Mucosa of descending colon (tissue), 3 donors: ENCODE results near the gene CEP120. TPM values are rescaled to one million over a fixed set of nuclear protein-coding genes. Genes with fewer than 3 reads are reported as not detected.
"Not testable (repeated sequence)": the region's sequence is repeated elsewhere in the genome, so short reads cannot be mapped to it uniquely, and the experiment has no call there.

Source experiments
- ATAC-seq: fragments of 200-7000 bp; cut with Tn5 transposase; one replicate; pipeline ENCODE4 v1.9.1; 2020; ENCODE audit warnings: mild to moderate bottlenecking, moderate library complexity
- DNase-seq, 3 donors: peaks; one replicate each; pipeline ENCODE4 v3.0.0-alpha.2; 2020
- H3K36me3 ChIP-seq: fragments of 200-600 bp; one replicate; pipeline ENCODE4 v1.8.0; 2021; ENCODE audit warnings: low read depth, mild to moderate bottlenecking
- H3K4me1 ChIP-seq: fragments of 200-600 bp; one replicate; pipeline ENCODE4 v1.8.0; 2021; ENCODE audit warnings: low read depth, mild to moderate bottlenecking
- H3K4me3 ChIP-seq: fragments of 200-600 bp; one replicate; pipeline ENCODE4 v1.8.0; 2021; ENCODE audit warnings: mild to moderate bottlenecking
- H3K9me3 ChIP-seq: fragments of 200-600 bp; one replicate; pipeline ENCODE4 v1.8.0; 2021; ENCODE audit warnings: mild to moderate bottlenecking
- intact Hi-C, 2 donors: fragments of 100-400 bp; cut with DNase I in 1 of 2; cut with micrococcal nuclease in 1 of 2; formaldehyde crosslinking; loops; one replicate each; pipeline versions ENCODE4 v1.11.0 to v1.11.1; 2022; cut with DNase I, micrococcal nuclease
- total RNA-seq, 3 donors: library from RNA; stranded (reverse); fragmentation: NEBNext Ultra II Directional in 2 of 3; extraction: Animal tissue kit (Norgen Biotek cat#: 25700) in 2 of 3; gene quantifications; one replicate each; pipeline versions ENCODE4 v1.2.1 to v1.2.4, GENCODE V29; 2021 to 2023
- TF ChIP-seq, protein P1 (sequence below): fragments of 200-600 bp; IDR thresholded peaks from one replicate; pipeline ENCODE4 v1.8.0; 2022; ENCODE audit warnings: antibody characterized with exemption, mild to moderate bottlenecking
- donor health status: DM: no; HTN: no; CAD: no; lungs with moderate emphysema.
- donor health status: DM: no; HTN: no; CAD: no.
- donor health status: DM: no; HTN: yes; CAD: no.

CEP120 gene
- total RNA-seq, 3 donors from 2014 or later, result 12.6 to 27.6 (median 15.0) TPM

DNA sequence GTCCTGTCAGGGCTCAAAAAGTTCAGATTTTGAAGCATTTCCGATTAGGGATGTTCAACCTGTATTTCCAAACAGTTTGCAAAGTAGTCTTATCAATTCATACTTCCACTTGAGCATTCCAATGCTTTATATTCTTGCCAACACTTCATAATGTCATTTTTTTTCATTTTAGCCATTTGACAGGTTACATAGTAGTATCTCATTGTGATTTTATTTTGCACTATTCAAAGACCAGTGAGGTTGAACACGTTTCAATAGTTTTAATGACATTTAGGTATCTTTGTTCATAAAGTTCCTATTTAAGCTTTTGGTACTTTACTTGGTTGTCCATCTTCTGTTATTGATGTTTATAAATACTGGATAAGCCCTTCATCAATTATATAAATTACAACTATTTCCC lies 71.4 kb downstream of the CEP120 start:
- H3K4me3 ChIP-seq, result no peak overlapping the region
- H3K4me1 ChIP-seq, result no peaks in the 10 kb centered on the region
- TF ChIP-seq, protein P1, sequence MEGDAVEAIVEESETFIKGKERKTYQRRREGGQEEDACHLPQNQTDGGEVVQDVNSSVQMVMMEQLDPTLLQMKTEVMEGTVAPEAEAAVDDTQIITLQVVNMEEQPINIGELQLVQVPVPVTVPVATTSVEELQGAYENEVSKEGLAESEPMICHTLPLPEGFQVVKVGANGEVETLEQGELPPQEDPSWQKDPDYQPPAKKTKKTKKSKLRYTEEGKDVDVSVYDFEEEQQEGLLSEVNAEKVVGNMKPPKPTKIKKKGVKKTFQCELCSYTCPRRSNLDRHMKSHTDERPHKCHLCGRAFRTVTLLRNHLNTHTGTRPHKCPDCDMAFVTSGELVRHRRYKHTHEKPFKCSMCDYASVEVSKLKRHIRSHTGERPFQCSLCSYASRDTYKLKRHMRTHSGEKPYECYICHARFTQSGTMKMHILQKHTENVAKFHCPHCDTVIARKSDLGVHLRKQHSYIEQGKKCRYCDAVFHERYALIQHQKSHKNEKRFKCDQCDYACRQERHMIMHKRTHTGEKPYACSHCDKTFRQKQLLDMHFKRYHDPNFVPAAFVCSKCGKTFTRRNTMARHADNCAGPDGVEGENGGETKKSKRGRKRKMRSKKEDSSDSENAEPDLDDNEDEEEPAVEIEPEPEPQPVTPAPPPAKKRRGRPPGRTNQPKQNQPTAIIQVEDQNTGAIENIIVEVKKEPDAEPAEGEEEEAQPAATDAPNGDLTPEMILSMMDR, result no peak
- DNase-seq (no peak), ATAC-seq (no peak)
- H3K9me3 ChIP-seq, result no peaks in the 10 kb centered on the region
- H3K36me3 ChIP-seq, result no peaks in the 10 kb centered on the region
- intact Hi-C loops, result no loop called here

- Histone ChIP-seq H3K9me3 (no peaks in the 10 kb centered on the region), H3K4me1 (no peaks in the 10 kb centered on the region), H3K36me3 (no peaks in the 10 kb centered on the region), H3K4me3 (no peak overlapping the region)
- intact Hi-C loops, result no loop called here
- ATAC-seq (no peak), DNase-seq (no peak)
- TF ChIP-seq, protein P1, result no peak
Measured at GRCh38 chr5:123351240-123351639, 72.0 kb downstream of the CEP120 start.

- Histone ChIP-seq H3K36me3 (no peaks in the 10 kb centered on the region), H3K9me3 (no peaks in the 10 kb centered on the region), H3K4me1 (no peaks in the 10 kb centered on the region), H3K4me3 (no peak overlapping the region)
- intact Hi-C loops, result no loop called here
- TF ChIP-seq, protein P1, result no peak
- no peak for DNase-seq
- no peak for ATAC-seq
Measured at GRCh38 chr5:123350742-123351141, 72.5 kb downstream of the CEP120 start.

DNA sequence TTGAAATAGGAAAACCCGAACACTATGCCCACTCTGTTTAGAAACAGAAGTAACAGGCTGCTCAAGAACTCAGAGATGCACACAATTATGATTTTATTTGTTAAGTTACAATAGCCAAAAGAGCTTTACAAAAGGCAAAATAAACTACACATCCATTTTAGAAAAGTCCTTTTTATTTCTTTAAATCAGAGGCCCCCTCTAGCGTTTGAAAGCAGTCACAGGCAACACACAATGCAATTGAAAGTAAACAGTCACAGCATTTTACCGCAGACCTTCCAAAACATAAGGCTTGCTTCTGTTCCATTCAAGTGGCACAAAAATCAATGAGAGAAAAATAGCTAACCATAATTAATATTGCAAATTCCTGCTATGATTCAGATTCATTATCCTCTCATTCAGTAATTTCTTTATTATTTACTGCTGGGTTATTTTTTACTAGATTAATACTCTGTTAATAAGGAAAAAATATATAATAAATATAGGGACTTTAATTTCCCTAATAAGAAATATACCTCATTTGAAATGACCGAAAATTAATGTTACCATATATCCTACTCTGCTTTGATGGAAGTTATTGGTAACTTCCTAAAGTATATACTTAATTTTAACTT lies 78.3 kb downstream of the CEP120 start:
- ATAC-seq, result no peak
- TF ChIP-seq, protein P1, result no peak
- Histone ChIP-seq H3K4me1 (no peaks in the 10 kb centered on the region), H3K36me3 (no peaks in the 10 kb centered on the region), H3K9me3 (no peaks in the 10 kb centered on the region), H3K4me3 (no peak overlapping the region)
- intact Hi-C loops, result no loop called here
- DNase-seq, result peak in 1 of 3 donors; percentile 33

DNA sequence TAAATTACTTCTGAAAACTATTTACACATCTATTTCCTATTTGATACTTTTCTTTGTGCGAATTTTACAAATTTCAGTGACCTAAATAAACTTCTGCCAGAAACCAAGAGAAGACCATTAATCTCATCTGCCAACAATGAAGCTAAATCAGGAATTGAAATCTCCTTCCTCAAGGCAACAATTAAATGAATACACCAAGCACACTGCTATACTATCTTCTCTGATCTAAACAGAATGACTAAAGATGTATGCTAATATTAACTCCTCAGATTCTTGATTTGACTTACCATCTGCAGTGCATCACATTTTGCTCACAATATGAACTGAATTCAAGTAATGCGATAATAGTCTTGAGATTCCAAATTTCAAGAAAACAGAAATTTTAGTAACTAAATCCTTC lies 82.3 kb downstream of the CEP120 start:
- Histone ChIP-seq H3K4me1 (no peaks in the 10 kb centered on the region), H3K4me3 (no peak overlapping the region), H3K36me3 (no peaks in the 10 kb centered on the region), H3K9me3 (no peaks in the 10 kb centered on the region)
- TF ChIP-seq, protein P1, result no peak
- ATAC-seq (no peak), DNase-seq (no peak)
- intact Hi-C loops, result no loop called here

- H3K9me3 ChIP-seq, DNase-seq, H3K36me3 ChIP-seq, ATAC-seq, intact Hi-C loops, H3K4me1 ChIP-seq, H3K4me3 ChIP-seq: not testable (repeated sequence)
Measured at GRCh38 chr5:123308377-123308776, 114.8 kb downstream of the CEP120 start.
